DND-41 (cell line): ENCODE results near the gene PSMC3.
A peak's percentile ranks its signal among the peaks of the same experiment; 100 is the strongest.

ENCODE experiments used
- ATAC-seq: fragments of 200-7000 bp; cut with Tn5 transposase; 3 replicates; pipeline ENCODE4 v1.9.1; 2021; ENCODE audit warnings: low read depth; ENCODE audit not compliant: insufficient read depth
- DNase-seq: peaks from one replicate; pipeline ENCODE4 v3.0.0-alpha.2; 2020
- H2AFZ ChIP-seq: 2 replicates; pipeline ENCODE4 v1.6.0; 2012; ENCODE audit warnings: low read depth, low read length
- H3K27ac ChIP-seq: 2 replicates; pipeline ENCODE4 v1.5.1; 2012; ENCODE audit warnings: low read length, inconsistent platforms
- H3K27me3 ChIP-seq: fragments of 200-600 bp; sonication (generic); 2 replicates; pipeline ENCODE4 v1.6.0; 2012; ENCODE audit warnings: low read length, mild to moderate bottlenecking, inconsistent platforms; ENCODE audit not compliant: insufficient read depth, poor library complexity
- H3K36me3 ChIP-seq: 2 replicates; pipeline ENCODE4 v1.5.1; 2012; ENCODE audit warnings: low read length, inconsistent platforms; ENCODE audit not compliant: insufficient read depth
- H3K4me1 ChIP-seq: 2 replicates; pipeline ENCODE4 v1.5.1; 2012; ENCODE audit warnings: mild to moderate bottlenecking, low read length; ENCODE audit not compliant: insufficient read depth
- H3K4me2 ChIP-seq: 2 replicates; pipeline ENCODE4 v1.6.0; 2012; ENCODE audit warnings: mild to moderate bottlenecking, moderate library complexity, low read length, inconsistent platforms; ENCODE audit not compliant: insufficient read depth
- H3K4me3 ChIP-seq, 2 experiments: fragments of 200-600 bp in 1 of 2; shearing (Covaris generic) in 1 of 2; 2 replicates each; pipeline ENCODE4 v1.5.1; 2012 to 2016; ENCODE audit warnings: inconsistent platforms in 2 of 2, low read length in 2 of 2, mild to moderate bottlenecking in 2 of 2, low read depth in 1 of 2, moderate library complexity in 1 of 2
- H3K79me2 ChIP-seq: 2 replicates; pipeline ENCODE4 v1.6.0; 2012; ENCODE audit warnings: low read length, inconsistent platforms; ENCODE audit not compliant: insufficient read depth
- H3K9ac ChIP-seq: 2 replicates; pipeline ENCODE4 v1.6.0; 2012; ENCODE audit warnings: low read depth, mild to moderate bottlenecking, inconsistent platforms, low read length, moderate library complexity
- H3K9me3 ChIP-seq: 2 replicates; pipeline ENCODE4 v1.5.1; 2012; ENCODE audit warnings: low read length, moderate library complexity, mild to moderate bottlenecking, inconsistent platforms; ENCODE audit not compliant: insufficient read depth, severe bottlenecking
- H4K20me1 ChIP-seq: 2 replicates; pipeline ENCODE4 v1.6.0; 2012; ENCODE audit warnings: low read length; ENCODE audit not compliant: insufficient read depth
- CTCF ChIP-seq: IDR thresholded peaks from 2 replicates; pipeline ENCODE4 v1.5.1; 2012; ENCODE audit warnings: borderline replicate concordance, low read length, moderate library complexity, mild to moderate bottlenecking; ENCODE audit not compliant: poor library complexity, severe bottlenecking; ENCODE audit errors: extremely low read depth
- EZH2 ChIP-seq: IDR thresholded peaks from 3 replicates; pipeline ENCODE4 v1.6.1; 2012; ENCODE audit warnings: borderline replicate concordance, low read depth, mild to moderate bottlenecking, moderate library complexity, low read length, inconsistent platforms; ENCODE audit not compliant: severe bottlenecking

Gene PSMC3

DNA sequence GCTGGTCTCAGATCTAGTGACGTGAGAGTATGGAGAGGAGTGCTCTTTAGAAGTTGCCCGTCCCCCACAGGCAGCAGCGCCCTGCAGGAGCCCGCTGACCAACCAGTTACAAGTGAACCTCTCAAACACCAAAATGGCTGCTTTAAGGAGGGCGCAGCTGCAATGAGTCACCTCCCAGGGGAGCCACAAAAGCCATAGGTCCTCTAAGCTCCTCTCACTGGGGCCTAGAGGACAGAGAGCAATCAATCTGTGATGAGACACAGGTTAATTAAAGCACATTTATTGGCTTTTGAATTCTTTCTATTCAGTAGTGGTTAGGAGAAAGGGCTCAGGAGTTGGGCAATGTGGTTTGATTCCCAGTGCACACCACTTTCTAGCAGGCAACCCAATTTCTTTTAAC, 38.2 kb upstream of the PSMC3 start:
- ATAC-seq (peak; percentile 28; the same call in 1 of the 3 replicates), DNase-seq (no peak)
- peaks cover 30% of the 10 kb centered on the region for H3K79me2 ChIP-seq
- H3K9ac ChIP-seq, result no peak overlapping the region
- no peak overlapping the region for H3K4me3 ChIP-seq
- no peaks in the 10 kb centered on the region for H3K4me1 ChIP-seq
- H3K27me3 ChIP-seq, result no peaks in the 10 kb centered on the region
- no peak overlapping the region for H3K27ac ChIP-seq
- peaks cover 53% of the 10 kb centered on the region for H3K36me3 ChIP-seq
- H3K4me2 ChIP-seq, result no peak overlapping the region
- TF ChIP-seq CTCF (no peak), EZH2 (no peak)
- peaks cover 28% of the 10 kb centered on the region for H4K20me1 ChIP-seq
- no peak overlapping the region for H2AFZ ChIP-seq
- no peaks in the 10 kb centered on the region for H3K9me3 ChIP-seq

DNA sequence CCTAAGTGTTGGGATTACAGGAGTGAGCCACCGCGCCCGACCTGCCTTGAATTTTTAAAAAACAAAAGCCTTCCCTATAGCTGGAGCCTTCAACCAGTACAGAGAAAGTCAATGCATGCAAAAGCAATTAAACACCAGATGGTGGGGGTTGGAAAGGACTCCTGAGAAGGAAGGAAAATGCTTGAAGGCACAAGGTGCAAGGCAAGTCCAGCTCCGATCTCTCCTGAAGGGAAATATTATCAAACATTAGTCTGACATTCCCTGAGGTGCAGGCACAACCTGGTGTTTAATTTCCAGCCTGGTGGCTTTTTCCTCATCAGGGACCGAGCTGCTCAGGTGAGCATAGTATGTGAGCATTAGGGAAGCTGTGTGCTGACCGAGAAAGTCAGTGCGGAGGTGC, 35.6 kb upstream of the PSMC3 start:
- Histone ChIP-seq H3K9me3 (no peaks in the 10 kb centered on the region), H3K4me2 (no peak overlapping the region), H3K9ac (no peak overlapping the region), H3K4me1 (no peaks in the 10 kb centered on the region), H3K4me3 (no peak overlapping the region), H3K79me2 (peaks cover 9% of the 10 kb centered on the region; the same call in 1 of the 2 replicates), H3K36me3 (peaks cover 27% of the 10 kb centered on the region), H2AFZ (no peak overlapping the region), H3K27me3 (no peaks in the 10 kb centered on the region), H3K27ac (no peak overlapping the region), H4K20me1 (peaks cover 12% of the 10 kb centered on the region)
- DNase-seq (no peak), ATAC-seq (no peak)
- TF ChIP-seq CTCF (no peak), EZH2 (no peak)

DNA sequence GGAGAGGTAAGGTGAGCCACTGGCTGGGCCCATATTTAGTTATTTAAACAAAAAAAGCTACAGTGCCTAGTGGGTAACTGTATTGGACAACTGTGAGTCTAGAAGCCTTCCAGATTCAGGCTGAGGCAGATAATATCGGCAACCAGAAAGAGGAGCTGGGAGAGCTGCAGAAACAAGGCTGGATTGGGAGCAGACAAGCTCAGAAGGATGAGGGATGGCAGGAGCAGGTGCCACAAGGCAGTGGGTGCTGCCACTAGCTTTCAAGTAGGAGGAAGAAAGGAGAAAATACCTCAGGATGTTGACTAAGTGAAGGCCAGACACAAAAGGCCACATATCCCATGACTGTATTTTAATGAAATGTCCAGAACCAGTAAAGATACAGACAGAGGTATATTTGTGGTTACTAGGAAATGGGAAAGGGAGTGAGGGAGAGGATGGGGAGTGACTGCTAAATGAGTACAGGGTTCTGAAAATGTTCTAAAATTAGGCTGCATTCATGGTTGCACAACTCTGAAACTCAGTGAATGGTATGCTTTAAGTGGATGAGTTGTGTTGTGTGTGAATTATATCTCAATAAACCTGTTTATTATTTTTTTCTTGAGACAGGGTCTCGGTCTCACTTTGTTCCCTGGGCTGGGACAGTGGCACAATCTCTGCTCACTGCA, 34.5 kb upstream of the PSMC3 start:
- Histone ChIP-seq H3K4me1 (no peaks in the 10 kb centered on the region), H3K27me3 (no peaks in the 10 kb centered on the region), H2AFZ (no peak overlapping the region), H3K9me3 (no peaks in the 10 kb centered on the region), H3K36me3 (peaks cover 22% of the 10 kb centered on the region), H3K4me2 (no peak overlapping the region), H3K9ac (no peak overlapping the region), H3K79me2 (peaks cover 7% of the 10 kb centered on the region; the same call in 1 of the 2 replicates), H3K27ac (no peak overlapping the region), H4K20me1 (peaks cover 8% of the 10 kb centered on the region; the same call in 1 of the 2 replicates), H3K4me3 (no peak overlapping the region)
- no peak for DNase-seq
- ATAC-seq, result no peak
- TF ChIP-seq CTCF, result no peak
- no peak for TF ChIP-seq EZH2
